Measurements from ENCODE around the gene SLAMF7.
A peak's percentile ranks its signal among the peaks of the same experiment; 100 is the strongest.
"Not testable (repeated sequence)": the region's sequence is repeated elsewhere in the genome, so short reads cannot be mapped to it uniquely, and the experiment has no call there.

Gene SLAMF7

DNA sequence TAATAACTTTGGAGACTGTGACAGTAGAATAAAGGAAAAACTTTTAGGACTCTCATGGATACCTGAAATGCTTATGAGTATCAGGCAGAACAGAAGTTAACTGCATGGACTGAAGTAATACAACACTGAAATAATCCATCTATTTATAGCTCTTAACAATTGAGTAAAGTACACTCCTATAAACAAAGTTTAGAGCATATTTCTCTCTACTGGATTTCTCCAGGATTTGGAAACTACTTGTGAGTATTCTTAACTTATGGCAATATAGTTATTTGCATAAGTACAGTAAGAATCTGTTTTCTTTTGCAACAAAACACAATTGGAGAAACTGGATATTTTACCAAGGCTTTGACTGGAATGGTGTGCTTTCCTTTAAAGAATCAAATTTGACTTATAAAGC lies 17.6 kb upstream of the SLAMF7 start:
- no peak for DNase-seq

DNA sequence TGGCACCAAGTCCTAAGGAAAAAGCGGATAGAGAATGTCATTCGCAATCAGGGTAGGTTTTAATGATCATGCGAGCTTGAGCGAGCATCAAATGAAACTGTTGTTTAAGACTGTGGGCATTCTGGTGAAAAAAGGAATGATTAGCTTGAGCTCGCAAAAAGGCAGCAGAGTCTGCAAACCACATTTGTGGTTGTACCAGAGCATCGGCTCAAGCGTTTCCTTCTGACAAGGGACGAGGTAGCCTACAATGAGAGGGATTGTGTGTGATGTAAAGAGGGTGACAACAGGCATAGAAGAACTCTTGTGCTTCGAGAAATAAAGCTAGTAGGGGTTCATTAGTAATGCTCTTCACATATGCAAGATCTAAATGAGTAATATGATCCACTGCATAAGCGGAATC lies 16.3 kb upstream of the SLAMF7 start:
- no peak for DNase-seq

DNA sequence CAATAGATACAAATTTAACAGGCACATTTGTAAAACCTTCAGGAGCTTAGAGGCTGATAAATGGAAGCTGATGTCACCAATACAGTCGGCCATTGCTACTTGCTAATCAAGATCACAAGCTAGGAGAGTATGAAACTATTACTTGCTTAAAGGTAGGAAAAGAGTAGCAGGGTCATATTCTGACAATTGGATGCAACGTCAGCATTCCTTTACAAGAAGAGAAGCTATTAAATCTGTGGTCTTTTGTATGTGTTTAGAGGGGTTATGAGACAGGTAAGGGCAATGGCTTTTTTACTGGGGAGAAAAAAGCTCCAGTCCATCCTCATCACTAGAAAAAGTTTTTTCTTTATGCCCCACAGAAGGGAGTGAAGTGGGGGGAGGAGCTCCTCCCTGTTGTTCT lies 15.7 kb upstream of the SLAMF7 start:
- no peak for DNase-seq

DNA sequence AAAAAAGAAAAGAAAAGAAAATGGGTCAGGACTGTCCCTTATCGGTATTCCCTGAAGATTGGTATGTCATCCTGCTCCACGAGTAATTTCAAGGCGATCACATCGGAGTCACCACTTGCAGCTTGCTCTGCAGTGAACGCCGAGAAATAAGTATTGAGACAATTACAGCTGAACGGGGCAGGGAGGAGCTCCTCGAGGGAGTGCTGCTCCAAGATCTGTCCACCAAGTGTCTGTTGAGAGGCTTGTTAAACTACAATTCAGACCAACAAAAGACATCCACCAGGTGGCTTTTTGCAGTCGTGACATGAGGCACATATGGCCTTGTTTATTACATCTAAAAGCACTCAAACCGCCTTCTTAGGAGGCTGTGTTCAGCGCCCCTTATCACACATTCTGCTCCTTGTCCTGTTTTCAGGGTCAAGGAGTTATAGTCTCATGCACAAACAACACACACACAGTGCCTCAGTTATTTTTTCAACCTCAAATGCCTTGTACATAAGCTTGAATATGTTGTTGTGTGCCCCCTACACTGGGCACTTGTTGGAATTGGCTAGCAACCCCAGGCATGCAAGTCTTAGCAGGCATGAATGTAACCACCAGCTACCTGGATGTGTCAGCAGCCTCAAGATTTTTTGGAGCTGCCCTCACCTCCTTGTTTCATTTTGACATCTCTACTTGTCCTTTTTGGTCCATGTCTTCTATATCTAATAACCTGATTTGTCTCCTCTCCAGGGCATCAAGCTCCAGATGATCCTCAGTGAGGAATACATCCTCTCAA lies 14.4 kb upstream of the SLAMF7 start:
- DNase-seq: no peak

DNA sequence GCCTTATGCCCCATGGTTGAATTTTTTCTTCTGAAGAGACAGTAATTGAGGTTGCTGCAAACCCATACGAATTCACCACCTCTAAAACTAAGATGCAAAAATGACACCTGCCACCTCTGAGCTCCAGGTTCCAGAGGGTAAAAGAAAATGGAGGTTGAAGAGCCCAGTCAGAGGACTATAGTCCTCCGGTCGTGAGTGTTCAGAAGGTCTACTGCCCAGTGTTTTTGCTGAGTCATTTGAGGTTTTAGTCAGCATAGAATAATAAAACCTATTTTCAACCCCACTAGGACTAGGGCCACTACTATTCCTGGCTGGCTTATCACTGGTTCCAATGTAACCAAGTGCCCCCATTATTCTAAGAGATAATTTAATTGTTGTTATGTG lies 12.9 kb upstream of the SLAMF7 start:
- no peak for DNase-seq

DNA sequence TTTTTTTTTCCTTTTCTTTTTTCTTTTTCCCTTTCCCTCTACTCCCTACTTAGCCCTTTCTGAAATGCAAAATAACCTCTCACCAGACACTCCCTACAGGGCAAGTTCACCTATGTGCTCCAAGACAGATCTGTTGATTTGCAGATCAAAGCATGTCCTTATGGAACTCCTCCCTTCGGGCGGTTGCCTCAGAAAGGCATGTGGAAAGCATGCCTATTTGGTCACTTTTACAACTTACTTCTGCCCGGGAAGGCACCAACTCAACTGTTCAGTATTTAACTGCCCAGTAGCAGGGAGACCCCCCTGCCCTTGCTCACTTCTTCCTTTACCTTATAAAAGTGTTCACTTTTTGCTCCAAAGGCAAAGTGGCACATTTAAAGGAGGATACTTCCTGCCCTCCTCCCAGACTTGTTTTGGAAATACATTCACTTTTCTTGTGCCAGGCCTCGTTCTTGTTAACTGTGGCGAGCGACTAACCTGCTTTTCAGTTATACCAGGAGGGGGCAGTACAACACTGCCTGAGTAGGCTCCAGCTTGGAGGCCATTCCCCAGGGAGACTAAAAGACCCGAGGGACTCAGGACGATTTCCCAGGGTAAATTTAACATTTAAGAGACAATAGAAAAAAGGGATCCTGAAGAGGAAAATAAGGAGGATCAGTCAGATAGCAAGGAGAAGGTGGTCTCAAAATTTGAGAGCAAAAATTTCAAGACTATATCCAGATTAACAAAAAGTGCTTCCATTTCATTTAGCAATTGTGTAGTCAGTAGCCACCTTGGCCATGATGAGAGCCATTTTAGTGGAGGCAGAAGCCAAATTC lies 12.3 kb upstream of the SLAMF7 start:
- peak; percentile 23 for DNase-seq

DNA sequence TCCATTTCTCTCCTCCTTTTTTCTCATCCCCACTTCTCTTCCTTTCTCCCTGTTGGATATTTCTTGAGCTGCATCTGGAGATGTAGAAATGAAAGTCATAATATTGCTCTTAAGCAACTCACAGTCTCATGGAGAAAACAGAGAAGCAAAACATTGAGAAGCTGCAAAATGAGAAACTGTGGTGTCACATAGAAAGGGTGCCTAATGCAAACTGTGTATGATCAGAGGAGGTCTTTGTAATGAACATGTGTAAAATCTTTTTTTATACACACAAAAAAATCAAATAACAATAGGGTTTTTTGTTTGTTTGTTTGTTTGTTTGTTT lies 11.8 kb upstream of the SLAMF7 start:
- no peak for DNase-seq

DNA sequence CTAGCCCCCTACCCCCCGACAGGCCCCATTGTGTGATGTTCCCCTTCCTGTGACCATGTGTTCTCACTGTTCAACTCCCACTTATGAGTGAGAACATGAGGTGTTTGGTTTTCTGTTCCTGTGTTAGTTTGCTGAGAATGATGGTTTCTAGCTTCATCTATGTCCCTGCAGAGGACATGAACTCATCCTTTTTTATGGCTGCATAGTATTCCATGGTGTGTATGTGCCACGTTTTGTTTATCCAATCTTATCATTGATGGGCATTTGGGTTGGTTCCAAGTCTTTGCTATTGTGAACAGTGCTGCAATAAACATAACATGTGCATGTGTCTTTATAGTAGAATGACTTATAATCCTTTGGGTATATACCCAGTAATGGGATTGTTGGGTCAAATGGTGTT lies 7.5 kb upstream of the SLAMF7 start:
- not testable (repeated sequence) for DNase-seq

DNA sequence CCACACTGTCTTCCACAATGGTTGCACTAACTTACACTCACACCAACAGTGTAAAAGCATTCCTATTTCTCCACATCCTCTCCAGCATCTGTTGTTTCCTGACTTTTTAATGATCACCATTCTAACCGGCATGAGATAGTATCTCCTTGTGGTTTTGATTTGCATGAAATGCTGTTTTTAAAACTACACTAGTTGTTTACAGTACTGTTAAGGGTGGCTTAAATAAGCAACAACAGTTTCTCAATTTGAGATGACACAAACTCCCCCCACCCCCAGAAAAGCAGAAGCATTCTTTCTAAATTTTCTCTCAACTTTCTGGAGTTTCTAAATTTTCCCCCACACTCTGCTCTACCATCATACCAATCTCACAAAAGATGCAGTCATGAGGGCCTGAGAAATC lies 7.1 kb upstream of the SLAMF7 start:
- no peak for DNase-seq

DNA sequence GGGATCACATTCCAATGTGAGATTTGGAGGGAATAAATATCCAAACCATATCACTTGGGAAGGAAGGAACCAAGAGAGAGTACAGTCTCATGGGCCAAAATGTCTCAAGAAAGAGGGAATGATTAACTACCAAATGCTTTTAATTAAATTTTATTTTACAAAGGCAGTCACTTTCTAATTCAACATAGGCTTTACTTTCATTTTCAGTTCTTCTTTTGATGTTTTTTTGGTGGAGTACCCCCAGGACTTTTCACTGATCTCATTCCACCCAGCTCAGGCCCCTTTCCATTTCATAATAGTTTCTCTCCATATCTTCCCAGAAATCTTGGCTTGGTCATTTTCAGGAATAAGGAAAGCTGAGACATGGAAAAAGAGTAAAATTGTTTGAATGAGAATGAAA lies 5.1 kb upstream of the SLAMF7 start:
- no peak for DNase-seq

DNA sequence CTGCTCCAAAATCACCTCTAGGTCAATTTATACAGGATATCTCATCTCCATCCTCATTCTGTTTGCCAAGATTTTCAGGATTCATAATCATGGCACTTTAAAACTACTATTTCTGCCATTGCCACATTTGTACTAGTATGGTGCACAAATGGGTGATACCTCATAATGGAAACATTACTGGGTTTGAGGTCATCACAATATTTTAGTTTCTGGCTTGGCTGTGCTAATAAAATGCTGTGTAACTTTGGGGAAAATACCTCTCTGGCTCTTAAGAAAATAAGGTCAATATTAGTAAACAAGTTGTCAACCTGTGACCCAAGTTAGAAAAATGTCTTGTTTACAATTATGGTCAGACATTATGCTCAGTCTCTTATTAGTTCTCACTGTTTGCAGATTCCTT lies 4.7 kb upstream of the SLAMF7 start:
- no peak for DNase-seq

DNA sequence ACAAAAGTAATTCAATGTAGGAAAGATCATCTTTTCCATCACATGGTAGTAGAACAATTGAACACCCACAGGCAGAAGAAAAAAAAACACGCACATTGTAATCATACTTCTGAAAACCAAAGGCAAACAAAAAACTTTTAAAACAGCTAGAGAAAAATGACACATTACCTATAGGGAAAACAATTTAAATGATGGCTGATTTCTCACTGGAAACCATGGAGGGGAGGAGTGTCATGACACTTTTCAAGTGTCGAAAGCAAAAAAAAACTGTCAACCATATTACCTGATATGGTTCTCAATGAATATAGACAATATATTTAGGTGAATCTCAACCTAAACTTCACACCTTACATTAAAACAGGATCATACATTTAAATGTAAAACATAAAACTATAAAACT lies 776 bp upstream of the SLAMF7 start:
- DNase-seq: no peak

DNA sequence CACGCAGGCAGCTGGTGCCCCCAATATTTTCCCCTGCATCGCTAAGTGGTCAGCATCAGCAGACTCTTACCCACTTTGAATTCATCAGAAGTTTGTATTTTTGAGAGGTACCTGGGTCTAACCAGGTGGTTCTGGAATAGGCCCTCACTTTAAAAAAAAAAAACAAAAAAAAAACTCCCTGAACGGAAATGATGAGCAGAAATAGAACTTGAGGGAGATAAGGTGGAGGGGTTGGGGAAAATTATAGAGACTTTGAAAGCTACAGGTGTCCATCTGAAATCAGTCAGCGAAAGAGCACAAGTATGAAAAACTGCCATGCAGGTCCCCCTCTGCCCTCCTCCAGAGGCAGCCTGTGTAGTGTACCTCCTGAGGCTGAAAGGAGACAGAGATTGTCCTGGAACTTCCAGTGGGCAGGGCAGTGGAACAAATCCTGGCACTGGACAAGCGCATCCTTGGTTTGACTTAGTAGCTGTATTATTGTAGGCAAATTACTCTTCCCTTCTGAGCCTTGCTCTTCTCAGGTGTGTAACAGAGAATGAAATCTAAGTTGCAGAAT lies 1.2 kb downstream of the SLAMF7 start:
- DNase-seq: no peak

DNA sequence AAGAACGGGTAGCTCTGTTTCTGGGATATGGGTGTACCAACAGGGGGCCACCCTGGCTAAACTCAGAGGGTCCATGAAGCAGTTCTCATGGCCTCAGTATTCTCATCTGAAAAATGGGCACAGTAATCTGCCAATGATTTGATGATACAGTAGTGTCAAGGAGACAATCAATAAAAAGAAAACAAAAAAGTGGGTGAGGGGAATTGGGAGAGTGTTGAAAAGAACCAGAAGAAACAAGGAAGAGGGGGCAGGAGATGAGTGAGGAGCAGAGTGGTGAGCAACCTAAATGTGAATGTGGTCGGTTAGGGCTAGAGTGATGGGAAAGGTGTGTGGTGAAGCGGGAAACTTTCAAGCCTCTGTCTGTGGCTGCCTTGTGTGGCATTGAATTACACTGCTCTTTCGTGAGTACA lies 2.0 kb downstream of the SLAMF7 start:
- no peak for DNase-seq

DNA sequence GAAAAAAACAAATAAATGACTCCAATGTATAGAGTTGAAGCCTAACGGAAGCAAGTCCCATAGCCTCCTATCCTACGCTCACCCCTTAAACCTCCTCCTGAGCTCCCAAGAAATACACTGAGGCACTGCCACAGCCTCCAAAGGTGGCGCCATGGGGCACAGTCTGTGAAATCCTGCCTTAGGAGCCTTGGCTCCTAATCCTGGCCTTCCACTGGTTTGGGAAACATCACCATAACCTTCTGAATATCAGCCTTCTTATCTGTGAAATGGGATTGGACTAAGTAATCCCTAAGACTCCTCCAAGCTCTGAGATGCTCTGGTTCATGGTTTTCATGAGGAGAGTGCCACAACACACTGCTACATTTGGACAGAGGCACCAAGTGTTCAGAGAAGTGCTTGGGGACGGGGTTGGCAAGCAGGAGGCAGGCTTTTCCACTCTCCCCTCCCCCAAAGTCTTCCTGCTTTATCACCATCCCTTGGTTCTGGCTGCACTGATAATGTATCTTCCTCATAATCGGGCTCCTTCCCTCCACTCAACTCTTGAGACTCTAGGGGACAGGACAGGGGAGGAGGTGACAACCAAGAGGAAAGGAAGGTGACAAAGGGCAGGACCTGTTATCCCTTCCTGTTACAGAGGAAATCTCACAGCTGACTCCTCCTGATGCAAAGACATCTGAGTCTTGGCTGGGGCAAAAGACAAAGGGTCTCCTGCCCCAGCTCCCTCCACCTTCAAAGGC lies 2.7 kb downstream of the SLAMF7 start:
- DNase-seq: no peak

DNA sequence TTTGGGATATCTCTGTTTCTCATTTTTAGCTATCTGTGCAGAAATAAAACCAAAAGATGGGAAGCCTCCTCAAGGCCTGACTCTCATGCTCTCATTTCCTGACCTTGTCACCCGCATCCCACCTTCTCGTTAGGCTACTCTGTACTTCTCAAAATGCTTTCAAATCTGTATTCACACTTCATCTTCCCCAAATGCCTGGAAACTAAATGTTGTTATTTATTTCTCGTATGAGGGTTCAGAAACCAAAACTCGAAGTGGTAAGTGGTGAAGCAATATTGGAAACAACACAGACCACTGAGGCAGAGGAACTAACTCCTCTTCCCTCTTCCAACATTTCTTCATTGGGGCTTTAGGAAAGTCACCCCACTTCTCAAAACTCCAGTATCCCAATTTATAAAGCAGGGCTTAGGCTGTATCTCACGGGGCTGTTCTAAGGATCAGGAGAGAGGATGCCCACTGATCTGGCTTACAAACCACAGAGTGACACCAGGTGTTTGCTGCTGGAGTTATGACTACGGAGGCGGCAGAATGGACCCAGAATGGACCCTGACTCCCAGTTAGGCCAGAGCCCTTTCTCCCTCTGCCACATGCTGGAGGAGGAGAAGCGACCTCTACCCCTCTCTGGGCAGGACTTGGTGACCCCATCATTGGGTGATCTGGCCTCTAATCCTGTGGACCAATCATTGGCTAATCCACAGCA lies 3.5 kb downstream of the SLAMF7 start:
- no peak for DNase-seq

DNA sequence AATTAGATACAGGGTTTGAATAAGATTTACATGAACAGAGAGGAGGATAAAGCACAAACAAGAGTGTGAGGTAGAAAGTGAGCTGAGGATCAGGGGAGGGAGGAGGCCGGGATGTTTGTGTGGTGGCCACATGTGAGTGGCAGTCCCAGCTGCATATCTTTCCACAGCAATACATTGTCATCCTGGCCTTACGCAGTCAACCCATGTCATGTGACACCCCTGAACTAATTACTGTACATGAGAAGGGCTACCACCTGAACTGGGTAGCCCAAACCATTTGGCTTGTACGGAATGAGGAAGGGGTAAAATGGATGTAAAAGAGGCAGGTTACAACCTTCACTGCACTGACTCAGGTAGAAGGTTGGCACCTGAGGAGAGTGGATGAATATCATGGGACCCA lies 4.2 kb downstream of the SLAMF7 start:
- no peak for DNase-seq

DNA sequence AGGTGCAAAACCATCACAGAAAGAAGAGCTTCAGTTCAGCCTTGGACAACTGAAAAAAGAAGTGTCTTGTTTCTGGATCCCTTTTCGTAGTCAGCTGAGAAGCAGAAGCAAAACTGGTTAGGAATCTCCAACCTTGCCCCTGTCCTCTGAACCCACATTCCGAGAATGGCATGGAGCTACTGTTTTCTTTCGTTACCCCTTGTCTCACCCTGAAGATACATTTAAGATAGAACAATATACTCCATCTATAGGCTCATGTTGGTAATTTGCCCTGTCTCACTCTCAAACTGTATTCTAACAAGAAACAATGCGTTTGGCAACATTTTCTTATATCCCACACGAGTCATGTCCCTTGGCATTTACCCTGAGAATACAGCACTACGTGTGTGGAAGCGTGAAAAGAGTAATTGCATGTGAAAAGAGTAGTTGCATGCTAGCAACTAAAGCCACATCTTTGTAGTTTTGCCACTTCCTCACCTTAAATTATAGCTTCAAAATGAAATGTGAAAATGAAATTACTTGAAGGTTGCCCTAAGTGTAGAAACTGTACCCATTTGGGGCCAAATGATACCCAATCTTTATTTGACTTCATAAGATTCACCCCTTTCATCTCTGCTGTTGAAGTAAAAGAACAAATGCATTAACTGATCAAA lies 5.3 kb downstream of the SLAMF7 start:
- DNase-seq: no peak

DNA sequence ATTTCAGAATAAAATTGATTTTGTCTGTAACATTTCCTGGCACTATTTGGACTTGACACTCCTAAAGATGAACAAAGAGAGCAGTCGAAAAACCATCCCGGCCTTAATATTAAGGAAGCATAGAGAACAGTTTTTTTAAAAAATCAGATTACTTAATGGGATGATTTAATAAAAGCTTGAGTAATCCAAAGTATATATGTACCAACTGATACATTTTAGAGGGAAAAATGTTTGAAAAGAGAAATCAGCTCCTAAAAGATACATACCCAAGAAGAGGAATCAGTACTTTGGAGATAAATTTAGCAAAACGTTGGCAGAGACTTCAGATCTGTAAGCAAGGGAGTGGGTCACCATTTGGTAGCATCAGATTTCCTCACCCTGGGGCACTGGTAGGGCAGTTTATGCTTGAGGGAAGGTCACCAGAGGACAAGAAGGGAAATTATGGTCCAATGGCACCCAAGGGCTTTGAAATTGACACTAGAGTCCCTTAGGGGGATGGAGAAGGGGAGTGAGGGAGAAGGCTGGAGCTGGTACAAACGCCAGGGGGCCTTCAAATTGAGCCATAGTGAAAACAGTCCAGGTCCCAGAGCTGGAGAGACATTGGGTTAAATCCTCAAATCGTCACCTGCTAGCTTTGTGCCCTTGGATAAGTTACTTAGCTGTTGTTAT lies 5.9 kb downstream of the SLAMF7 start:
- DNase-seq: no peak

DNA sequence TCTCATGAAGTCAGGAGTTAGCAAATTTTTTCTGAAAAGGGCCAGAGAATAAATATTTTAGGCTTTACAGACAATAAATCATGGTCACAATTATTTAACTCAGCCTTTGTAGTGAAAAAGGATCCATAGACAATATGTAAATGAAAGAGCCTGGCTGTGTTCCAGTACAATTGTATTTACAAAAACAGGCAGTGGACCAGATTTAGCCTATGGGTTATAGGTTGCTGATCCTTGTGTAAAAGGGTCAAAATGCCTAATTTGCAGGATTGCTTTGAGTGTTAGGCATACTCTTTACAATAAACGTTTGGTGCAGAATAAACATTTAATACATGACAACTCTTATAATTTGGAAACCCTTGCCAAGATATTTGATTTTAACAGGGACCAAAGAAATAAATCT lies 6.5 kb downstream of the SLAMF7 start:
- no peak for DNase-seq

DNA sequence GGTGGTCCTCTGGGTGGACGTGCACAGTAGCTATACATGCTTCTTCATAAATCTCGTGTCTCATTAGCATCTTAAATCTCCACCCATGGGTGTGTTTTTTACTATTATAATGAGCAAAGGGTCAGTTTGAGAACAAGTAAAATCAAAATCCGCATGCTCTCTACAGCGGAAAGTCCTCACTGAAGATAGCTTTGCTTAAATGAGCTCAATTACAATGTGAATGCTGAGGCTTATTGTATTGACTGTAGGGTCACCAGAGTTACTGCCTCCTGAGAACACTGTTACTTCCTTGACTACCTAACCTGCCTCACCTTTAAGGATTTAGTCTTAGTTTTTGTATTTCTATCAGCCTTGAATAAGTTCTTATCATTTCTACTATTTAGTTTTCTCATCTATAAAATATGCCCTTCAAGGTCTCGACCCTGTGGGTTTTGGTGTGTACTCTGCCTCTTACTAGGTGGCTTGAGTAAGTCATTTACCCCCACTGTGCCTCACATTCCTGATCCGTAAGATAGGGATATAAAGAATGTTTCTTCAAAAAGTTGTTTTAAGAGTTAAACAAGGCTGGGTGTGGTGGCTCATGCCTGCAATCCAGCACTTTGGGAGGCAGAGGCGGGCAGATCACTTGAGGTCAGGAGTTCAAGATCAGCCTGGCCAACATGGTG lies 7.9 kb downstream of the SLAMF7 start:
- no peak for DNase-seq

Data from KG1 (cell line).